Measurements from ENCODE around the gene NDUFB3.
"Not testable (repeated sequence)": the region's sequence is repeated elsewhere in the genome, so short reads cannot be mapped to it uniquely, and the experiment has no call there.

The NDUFB3 gene

DNA sequence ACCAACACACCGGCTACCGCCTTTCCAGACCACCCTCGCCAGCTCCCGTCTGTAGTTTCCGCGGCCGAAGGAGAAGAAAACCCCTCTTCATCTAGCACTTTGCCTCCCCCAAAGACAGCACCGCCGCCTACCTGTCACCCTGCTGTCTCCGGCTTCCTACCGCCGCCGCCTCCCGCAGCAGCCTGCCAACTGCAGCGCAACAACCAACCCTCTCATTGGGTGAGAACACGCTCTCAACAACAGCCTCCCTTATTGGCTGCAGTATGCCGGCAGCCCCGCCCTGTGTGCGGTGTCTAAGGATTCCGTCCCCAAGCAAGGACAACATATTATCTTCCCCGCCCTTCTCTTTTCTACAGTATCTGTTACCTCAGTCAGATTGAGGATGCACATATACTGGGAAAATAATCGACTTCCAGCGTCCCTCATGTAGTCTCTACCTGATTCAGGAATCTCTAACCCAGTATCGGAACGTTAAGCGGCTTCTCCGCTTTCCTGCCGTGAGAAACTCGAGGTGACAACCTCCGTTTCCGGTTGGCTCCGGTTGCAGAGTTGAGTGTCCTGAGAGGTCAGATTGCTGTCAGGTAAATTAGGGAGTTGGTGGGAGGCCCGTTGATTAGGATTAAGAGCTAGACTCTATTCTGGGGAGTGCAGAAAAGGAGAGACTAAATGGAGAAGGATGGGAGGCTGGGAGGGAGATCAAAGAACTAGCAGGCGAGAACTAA lies at the start of gene NDUFB3, which contains the start of gene HYCC2:
Gene NDUFB3 (plus strand): TSS at position 523 of the 722 bp plus-strand sequence. CDS start 6,882 bp downstream, outside the sequence.
Gene HYCC2 (minus strand): TSS at position 193 of the 722 bp plus-strand sequence. CDS start 47,662 bp downstream, outside the sequence.
- peak; percentile 95 for DNase-seq (ENCODE audit: low spot score)

DNA sequence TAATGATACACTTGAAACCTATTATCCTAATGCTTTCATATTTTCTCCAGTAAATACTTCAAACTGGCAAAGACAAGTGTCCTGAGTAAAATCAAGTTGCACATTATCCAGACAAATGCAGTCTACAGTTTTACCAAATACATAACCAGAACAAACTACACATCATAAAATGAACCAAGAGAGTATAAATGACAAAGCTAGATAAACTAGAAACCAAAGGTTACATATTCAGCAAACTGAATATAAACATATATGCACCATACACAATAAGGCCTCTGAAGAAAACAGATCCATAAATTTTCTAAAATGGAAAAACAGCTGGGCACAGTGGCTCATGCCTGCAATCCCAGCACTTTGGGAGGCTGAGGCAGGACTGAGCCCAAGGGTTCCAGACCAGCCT lies 47.3 kb upstream of the NDUFB3 start:
- DNase-seq (ENCODE audit: low spot score): no peak

DNA sequence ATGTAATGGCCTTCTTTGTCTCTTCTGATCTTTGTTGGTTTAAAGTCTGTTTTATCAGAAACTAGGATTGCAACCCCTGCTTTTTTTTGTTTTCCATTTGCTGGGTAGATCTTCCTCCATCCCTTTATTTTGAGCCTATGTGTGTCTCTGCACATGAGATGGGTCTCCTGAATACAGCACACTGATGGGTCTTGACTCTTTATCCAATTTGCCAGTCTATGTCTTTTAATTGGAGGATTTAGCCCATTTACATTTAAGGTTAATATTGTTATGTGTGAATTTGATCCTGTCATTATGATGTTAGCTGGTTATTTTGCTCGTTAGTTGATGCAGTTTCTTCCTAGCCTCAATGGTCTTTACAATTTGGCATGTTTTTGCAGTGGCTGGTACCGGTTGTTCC lies 37.4 kb upstream of the NDUFB3 start:
- not testable (repeated sequence) for DNase-seq (ENCODE audit: low spot score)

DNA sequence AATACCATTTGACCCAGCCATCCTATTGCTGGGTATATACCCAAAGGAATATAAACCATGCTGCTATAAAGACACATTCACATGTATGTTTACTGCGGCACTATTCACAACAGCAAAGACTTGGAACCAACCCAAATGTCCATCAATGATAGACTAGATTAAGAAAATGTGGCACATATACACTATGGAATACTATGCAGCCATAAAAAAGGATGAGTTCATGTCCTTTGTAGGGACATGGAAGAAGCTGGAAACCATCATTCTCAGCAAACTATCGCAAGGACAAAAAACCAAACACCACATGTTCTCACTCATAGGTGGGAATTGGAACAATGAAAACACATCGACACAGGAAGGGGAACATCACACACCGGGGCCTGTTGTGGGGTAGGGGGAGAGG lies 33.4 kb upstream of the NDUFB3 start:
- DNase-seq (ENCODE audit: low spot score): not testable (repeated sequence)

DNA sequence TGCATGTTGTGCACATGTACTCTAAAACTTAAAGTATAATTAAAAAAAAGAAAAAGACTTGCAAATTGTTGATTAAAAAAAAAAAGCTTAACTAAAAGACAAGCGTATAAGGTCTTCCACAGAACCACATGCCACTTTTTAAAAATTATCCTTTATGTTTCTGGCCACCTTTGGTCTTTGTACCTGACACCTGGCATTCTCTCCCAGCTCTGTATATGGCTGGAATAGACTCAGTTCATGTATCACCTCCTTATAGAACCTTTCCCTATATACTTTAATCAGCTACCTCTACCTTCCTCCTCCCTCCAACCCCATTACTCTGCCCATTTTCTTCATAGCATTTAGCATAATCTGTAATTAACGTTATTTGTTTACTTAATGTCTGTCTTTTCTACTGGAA lies 32.9 kb upstream of the NDUFB3 start:
- DNase-seq (ENCODE audit: low spot score): no peak

DNA sequence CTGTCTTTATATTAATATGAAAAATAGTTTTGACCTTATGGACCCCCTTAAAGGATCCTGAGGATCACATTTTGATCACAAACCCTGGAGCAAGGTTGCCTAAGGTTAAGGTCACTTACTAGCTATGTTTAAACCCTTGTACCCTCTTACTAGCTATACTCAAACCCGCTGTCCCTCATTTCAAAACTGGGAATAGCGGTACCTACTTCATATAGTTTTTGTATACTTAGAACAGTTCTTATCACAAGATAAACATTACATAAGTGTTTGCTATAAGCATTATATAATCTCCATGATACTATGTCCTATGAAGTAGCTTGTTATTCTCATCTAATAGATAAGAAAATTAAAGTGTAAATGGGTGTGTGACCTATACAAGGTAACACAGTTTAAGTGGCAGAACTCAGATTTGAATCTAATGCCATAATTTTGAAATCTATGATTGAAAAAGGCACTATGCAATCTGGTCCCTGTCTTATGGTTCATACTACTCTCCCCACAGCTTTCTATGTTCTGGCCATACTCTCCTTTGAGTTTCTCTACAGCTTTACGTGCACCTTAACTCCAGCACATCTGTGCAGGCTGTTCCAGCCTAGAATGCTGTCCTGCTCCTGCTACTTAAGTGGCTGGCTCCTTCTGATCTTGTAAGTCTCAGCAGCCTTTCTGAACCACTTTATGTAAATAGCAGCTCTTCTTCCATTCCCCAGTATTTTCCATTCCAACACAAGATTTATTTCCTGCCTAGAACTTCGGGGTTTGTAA lies 30.8 kb upstream of the NDUFB3 start:
- no peak for DNase-seq (ENCODE audit: low spot score)

DNA sequence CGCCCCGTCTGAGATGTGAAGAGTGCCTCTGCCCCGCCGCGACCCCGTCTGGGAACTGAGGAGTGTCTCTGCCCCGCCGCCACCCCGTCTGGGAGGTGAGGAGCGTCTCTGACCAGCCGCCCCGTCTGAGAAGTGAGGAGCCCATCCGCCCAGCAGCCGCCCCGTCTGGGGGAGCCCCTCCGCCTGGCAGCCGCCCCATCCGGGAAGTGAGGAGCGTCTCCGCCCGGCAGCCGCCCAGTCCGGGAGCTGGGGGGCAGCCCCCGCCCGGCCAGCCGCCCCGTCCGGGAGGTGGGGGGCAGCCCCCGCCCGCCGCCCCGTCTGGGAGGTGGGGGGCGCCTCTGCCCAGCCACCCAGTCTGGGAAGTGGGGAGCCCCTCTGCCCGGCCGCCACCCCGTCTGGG lies 29.4 kb upstream of the NDUFB3 start:
- not testable (repeated sequence) for DNase-seq (ENCODE audit: low spot score)

DNA sequence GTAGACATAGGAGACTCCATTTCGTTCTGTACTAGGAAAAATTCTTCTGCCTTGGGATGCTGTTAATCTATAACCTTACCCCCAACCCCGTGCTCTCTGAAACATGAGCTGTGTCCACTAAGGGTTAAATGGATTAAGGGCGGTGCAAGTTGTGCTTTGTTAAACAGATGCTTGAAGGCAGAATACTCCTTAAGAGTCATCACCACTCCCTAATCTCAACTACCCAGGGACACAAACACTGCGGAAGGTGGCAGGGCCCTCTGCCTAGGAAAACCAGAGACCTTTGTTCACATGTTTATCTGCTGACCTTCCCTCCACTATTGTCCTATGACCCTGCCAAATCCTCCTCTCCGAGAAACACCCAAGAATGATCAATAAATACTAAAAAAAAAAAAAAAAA lies 28.8 kb upstream of the NDUFB3 start:
- DNase-seq (ENCODE audit: low spot score): not testable (repeated sequence)

DNA sequence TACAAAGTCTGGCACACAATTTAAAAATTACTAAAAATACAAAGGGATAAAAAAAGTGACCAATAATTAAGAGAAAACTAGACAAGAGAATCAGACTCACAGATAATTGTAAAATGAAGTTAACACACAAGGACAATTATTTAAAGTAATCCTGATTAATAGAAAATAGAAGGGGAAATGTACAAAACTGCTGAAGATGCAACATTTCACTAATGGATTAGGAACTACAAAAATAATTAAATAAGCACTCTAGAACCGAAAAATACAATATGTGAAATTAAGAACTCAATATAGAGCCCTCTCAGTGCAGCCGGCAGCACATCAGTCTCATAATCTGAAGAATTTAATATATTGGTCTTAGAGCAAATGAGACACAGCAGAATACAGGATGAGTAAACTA lies 24.9 kb upstream of the NDUFB3 start:
- DNase-seq (ENCODE audit: low spot score): no peak

DNA sequence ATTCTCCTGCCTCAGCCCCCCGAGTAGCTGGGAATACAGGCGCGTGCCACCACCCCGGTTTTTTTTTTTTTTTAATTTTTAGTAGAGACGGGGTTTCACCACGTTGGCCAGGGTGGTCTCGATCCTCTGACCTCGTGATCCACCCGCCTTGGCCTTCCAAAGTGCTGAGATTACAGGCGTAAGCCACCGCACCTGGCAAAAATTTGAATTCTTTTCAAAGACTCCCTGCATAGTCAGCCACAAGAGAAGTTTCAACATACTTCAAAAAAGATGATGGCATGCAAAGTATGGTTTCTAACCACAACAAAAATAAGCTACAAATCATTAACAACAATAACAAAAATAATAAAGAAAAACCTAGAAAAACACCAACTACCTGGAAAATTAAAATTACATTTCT lies 22.3 kb upstream of the NDUFB3 start:
- no peak for DNase-seq (ENCODE audit: low spot score)

DNA sequence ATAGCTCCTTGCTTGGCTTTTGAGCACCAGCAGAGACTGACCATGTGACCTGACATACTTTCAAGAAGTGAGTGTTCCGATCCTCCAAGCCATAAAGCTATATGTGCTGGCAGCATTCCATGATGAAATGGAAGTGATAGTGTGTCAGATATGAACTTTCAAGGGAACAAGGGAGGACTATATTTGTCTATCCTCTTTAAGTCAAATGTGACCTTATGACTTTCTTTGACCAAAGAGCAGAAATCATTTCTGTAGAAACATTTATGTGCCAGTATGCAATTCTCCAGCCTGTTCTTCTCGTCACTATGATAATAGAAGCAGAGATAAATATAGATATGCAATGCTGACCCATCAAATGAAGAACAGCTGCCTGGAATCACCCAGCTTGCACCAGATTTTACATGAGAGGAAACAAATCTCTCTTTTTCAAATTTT lies 14.7 kb upstream of the NDUFB3 start:
- DNase-seq (ENCODE audit: low spot score): no peak

DNA sequence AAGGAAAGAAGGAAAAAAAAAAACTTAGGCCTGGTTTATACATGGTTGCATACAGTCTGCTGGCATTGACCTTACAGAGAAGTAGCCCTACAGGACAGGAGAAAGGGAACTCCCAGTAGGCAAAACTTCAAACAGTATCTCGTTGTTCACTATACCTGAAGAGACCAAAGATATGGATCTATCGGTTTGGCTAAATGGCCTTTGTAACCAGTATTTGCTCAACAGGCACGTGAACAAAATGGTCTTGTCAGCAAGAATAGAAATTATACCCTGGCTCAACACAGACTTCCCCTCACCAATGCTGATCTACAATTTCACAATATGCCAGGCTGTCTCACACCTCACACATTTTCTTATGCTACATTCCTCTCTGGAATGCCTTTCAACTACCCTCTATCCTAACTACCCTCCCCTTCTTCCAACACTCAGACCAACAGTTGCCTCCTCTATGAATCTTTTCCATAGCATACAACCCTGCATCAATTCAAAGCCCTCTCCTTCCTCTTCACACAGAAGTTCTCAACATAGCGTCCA lies 14.0 kb upstream of the NDUFB3 start:
- no peak for DNase-seq (ENCODE audit: low spot score)

DNA sequence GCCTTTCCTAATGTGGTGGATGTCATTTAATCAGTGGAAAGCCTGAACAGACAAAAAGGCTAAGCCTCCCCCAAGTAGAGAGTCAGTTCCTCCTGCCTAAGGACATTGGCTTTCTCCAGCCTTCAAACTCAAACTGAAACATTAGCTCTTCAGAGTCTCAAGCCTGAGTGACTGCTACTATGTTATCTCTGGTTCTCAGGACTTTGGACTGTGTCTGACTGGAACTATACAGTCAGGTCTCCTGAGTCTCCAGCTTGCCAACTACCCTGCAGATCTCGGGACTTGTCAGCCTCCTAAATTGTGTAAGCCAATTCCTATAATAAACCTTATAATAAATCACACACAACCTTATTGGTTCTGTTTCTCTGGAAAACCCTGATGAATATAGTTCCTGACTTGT lies 12.9 kb upstream of the NDUFB3 start:
- no peak for DNase-seq (ENCODE audit: low spot score)

DNA sequence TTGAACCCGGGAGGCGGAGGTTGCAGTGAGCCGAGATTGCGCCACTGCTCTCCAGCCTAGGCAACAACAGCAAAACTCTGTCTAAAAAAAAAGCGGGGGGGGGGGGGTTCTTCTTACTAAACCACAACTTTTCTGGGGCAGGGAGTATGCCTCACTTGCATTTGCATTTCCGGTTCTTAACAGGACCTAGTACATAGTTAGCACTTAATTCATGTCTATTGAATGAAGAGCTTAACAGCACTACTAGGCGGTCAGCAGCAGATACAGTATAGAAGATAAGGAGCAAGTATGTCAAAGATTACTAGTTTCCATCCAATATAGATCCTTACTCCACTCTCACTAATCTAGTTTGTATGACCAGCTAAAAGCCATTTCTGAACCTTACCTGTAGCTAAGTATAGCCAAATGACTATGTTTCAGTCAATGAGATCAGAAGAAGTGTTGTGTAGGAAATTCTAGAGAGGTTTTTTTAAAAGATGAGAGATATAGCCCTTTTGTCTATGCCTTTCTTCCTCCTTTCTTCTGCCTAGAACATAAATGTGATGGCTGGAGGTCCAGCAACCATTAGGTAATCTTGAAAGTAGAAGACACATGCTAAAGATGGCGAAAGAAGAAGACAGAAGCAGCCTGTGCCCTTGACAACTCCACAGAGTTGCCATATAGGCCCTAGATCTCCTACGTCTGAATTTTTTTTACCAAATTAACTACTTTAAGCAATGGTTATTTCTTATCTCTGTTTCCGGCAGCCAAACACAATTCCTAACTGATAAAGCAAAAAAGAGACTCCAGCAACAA lies 11.6 kb upstream of the NDUFB3 start:
- no peak for DNase-seq (ENCODE audit: low spot score)

DNA sequence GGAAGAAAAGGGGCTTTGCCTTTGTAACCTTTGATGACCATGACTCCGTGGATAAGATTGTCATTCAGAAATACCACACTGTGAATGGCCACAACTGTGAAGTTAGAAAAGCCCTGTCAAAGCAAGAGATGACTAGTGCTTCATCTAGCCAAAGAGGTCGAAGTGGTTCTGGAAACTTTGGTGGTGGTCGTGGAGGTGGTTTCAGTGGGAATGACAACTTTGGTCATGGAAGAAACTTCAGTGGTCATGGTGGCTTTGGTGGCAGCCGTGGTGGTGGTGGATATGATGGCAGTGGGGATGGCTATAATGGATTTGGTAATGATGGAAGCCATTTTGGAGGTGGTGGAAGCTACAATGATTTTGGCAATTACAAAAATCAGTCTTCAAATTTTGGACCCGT lies 8.3 kb upstream of the NDUFB3 start:
- DNase-seq (ENCODE audit: low spot score): not testable (repeated sequence)

DNA sequence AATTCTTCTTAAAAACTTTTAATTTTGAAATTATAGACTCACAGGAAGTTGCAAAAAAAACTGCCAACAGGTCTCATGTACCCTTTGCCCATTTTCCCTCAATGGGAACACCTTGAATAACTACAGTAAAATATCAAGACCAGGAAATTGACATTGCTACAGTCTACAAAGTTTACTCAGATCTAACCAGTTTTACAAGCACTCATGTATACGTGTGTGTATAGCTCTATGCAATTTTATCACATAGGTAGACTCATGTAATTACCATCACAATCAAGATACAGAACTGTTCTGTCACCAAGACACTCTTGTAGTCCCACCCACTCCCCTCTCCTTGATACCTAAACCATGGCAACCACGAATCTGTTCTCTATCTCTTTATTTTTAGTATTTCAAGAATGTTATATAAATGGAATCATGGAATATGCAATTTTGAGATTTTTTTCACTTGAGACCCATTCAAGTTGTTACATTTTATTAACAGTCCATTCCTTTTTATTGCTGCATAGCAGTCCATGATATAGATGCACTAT lies 6.9 kb upstream of the NDUFB3 start:
- no peak for DNase-seq (ENCODE audit: low spot score)

DNA sequence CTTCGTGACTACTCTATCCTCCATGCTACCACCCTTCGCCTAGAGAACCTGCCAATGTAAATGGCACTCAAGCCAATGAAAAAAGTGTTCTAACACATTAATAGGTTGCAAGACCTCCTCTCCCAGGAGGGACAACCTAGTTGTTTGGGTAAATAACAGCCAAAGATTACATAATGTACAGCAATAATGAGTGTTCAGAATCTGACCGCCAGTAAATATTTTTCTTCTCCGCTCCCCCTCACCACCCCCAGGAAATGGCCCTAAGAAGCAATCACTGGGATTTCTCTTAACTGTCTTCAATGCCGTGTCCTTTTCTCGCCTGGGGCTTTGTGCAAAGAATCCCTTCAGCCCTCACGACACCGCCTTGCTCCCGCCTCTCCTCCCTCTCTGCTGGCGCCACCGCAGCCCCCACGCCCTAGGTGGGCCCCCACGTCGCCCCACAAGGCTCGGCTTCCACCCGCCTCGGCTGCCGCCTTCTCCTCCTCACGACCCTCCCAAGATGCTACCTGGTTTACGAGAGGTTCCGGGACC lies 788 bp upstream of the NDUFB3 start:
- peak; percentile 5 for DNase-seq (ENCODE audit: low spot score)

DNA sequence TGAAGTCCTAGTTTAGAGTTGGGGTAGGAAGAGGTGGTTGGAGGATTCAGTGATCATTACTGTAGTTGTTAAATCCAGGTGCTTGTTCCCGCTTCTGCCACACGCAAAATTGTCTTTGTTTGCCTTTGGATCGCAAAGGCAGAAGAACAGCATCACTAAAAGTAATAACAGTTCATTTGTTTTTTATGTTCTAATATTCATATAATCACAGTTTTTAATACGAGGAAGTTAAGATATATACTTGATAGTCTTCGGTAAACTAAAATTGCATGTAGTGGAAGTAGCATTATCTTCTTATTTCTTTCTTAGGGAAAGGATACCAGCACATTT lies 365 bp downstream of the NDUFB3 start:
- no peak for DNase-seq (ENCODE audit: low spot score)

DNA sequence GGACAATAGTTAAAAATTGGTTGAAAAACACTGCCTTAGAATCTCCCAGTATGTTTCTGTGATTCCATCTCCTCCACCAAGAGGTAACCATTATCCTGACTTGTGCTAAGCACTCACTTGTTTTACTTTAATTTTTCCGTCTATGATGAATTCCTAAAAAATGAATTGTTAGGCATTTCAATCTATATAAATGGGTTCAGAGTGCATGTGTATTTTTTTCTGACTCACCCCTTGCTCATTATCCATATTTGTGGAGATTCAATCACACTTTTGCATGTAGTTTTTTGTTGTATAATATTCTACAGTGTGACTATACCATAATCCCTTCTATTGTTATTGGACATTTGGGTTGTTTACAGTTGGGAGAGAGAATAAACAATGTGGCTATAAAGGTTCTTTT lies 1.3 kb downstream of the NDUFB3 start:
- DNase-seq (ENCODE audit: low spot score): no peak

DNA sequence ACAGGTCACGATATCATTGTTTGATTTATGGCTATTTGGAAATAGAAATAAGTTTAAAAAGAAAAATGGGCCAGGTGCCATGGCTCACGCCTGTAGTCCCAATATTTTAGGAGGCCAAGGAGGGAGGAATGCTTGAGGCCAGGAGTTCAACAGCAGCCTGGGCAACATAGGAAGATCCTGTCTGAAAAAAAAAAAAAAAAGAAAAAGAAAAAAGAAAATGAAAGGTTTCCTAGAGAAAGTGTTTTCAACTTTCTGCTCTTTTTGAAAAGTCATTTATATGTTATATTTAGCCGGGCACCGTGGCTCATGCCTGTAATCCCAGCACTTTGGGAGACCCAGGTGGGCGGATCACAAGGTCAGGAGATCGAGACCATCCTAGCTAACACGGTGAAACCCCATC lies 3.2 kb downstream of the NDUFB3 start:
- no peak for DNase-seq (ENCODE audit: low spot score)

DNA sequence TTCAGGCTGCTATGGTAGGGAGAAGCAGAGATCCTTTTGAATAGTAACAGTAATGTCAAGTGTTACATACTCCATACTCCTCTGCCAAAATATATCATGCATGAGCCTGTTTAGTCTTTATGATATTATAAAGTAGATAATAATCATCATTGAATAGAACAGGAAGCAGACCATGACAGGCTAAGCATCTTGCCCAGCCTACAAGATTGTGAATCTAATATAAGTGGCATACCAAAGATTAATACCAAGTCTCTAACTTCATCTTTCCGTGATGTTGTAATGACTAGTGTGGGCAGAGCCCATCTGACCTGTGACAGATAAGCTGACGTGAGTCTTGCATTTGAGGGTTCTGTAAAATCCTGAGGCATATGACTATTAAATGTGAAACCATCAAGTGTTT lies 13.1 kb downstream of the NDUFB3 start:
- DNase-seq (ENCODE audit: low spot score): no peak

DNA sequence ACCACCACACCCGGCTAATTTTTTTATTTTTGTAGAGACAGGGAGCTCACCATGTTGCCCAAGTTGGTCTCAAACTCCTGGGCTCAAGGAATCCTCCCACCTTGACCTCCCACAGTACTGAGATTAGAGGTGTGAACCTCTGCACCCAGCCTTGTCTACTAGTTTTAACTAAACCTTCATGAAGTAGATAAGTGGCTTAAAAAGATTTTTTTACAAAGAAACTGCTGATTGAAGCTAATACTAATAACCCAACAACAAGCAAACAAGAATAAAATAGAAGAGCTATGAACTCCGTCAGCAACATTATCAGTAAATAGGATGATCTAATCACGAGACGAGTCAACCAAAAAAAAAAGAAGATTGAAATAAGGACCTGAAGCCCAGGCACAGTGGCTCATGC lies 18.8 kb downstream of the NDUFB3 start:
- no peak for DNase-seq (ENCODE audit: low spot score)
